ENCODE measurements around the gene BBLN. TPM values are rescaled to one million over a fixed set of nuclear protein-coding genes. Genes with fewer than 3 reads are reported as not detected.

Gene BBLN
- total RNA-seq, 1 donor from 2014 or later = 47.3 TPM

GRCh38 chr9:128138001-128138400, 22.1 kb upstream of the BBLN start:
- H3K27me3 Mint-ChIP-seq (ENCODE audit: low read depth, unreplicated experiment) = peaks cover 22% of the 10 kb centered on the region
- no peak for FAIRE-seq

DNA sequence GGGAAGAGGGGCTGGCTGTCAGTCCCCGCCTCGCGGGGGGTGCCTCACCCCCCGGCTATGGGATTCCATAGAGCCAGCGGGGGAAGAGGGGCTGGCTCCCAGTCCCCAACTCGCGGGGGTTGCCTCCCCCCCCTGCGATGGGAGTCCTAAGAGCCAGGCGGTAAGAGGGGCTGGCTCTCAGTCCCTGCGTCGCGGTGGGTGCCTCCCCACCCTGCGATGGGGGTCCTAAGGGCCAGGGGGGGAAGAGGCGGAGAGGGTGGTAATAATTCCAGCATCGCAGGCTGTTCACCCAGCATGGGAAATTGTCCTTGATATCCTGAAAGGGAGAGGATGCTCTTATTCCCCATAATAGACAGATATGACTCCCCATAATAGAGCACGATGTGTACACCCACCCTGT, 20.4 kb upstream of the BBLN start:
- no peak for DNase-seq (ENCODE audit: low read depth)
- Histone ChIP-seq H3K9ac (ENCODE audit: low read length) (no peak overlapping the region), H3K4me3 (ENCODE audit: insufficient read depth, low read depth, low read length) (no peak overlapping the region), H2AFZ (ENCODE audit: low read depth, low read length) (no peak overlapping the region), H3K27me3 (ENCODE audit: insufficient read depth, low read length) (no peaks in the 10 kb centered on the region), H3K27ac (ENCODE audit: low read depth, low read length) (no peak overlapping the region), H3K4me2 (ENCODE audit: low read length) (no peak overlapping the region), H3K79me2 (ENCODE audit: insufficient read depth, low read length) (no peaks in the 10 kb centered on the region), H3K9me3 (ENCODE audit: insufficient read depth, low read depth, low read length) (no peaks in the 10 kb centered on the region), H3K36me3 (ENCODE audit: insufficient read depth, low read length) (no peaks in the 10 kb centered on the region), H4K20me1 (ENCODE audit: insufficient read depth, low read length) (no peaks in the 10 kb centered on the region), H3K4me1 (ENCODE audit: insufficient read depth, low read length) (peaks cover 14% of the 10 kb centered on the region)
- no peaks in the 10 kb centered on the region for H3K36me3 Mint-ChIP-seq (ENCODE audit: low read depth, unreplicated experiment)
- peaks cover 4% of the 10 kb centered on the region for H3K4me1 Mint-ChIP-seq (ENCODE audit: low read depth, unreplicated experiment)
- no peak for TF ChIP-seq CTCF (IDR thresholded peaks at IDR 0.05; ENCODE audit: insufficient read depth, low read depth, low read length)
- TF ChIP-seq EZH2 (IDR thresholded peaks at IDR 0.05; ENCODE audit: insufficient read depth, low read length) = no peak
- H3K9me3 Mint-ChIP-seq (ENCODE audit: unreplicated experiment) = peaks cover 2% of the 10 kb centered on the region
- no peak overlapping the region for H3K27ac Mint-ChIP-seq (ENCODE audit: unreplicated experiment)
- peaks cover 16% of the 10 kb centered on the region for H3K27me3 Mint-ChIP-seq (ENCODE audit: low read depth, unreplicated experiment)
- no peak overlapping the region for H3K4me3 Mint-ChIP-seq (ENCODE audit: unreplicated experiment)
- no peak for FAIRE-seq

More at GRCh38 chr9:128138001-128138400, 22.1 kb upstream of the BBLN start:
- Histone ChIP-seq H3K4me1 (ENCODE audit: insufficient read depth, low read length) (peaks cover 14% of the 10 kb centered on the region), H3K4me3 (ENCODE audit: insufficient read depth, low read depth, low read length) (no peak overlapping the region), H3K36me3 (ENCODE audit: insufficient read depth, low read length) (no peaks in the 10 kb centered on the region), H2AFZ (ENCODE audit: low read depth, low read length) (no peak overlapping the region), H3K9ac (ENCODE audit: low read length) (no peak overlapping the region), H3K9me3 (ENCODE audit: insufficient read depth, low read depth, low read length) (peaks cover 5% of the 10 kb centered on the region), H3K27me3 (ENCODE audit: insufficient read depth, low read length) (peaks cover 6% of the 10 kb centered on the region), H3K27ac (ENCODE audit: low read depth, low read length) (no peak overlapping the region), H3K79me2 (ENCODE audit: insufficient read depth, low read length) (no peaks in the 10 kb centered on the region), H3K4me2 (ENCODE audit: low read length) (no peak overlapping the region), H4K20me1 (ENCODE audit: insufficient read depth, low read length) (no peaks in the 10 kb centered on the region)
- no peak for DNase-seq (ENCODE audit: low read depth)
- peaks cover 8% of the 10 kb centered on the region for H3K9me3 Mint-ChIP-seq (ENCODE audit: unreplicated experiment)
- H3K4me1 Mint-ChIP-seq (ENCODE audit: low read depth, unreplicated experiment) = peaks cover 4% of the 10 kb centered on the region
- TF ChIP-seq CTCF (IDR thresholded peaks at IDR 0.05; ENCODE audit: insufficient read depth, low read depth, low read length) (no peak), EZH2 (IDR thresholded peaks at IDR 0.05; ENCODE audit: insufficient read depth, low read length) (no peak)
- H3K4me3 Mint-ChIP-seq (ENCODE audit: unreplicated experiment) = no peak overlapping the region
- no peaks in the 10 kb centered on the region for H3K36me3 Mint-ChIP-seq (ENCODE audit: low read depth, unreplicated experiment)
- H3K27ac Mint-ChIP-seq (ENCODE audit: unreplicated experiment) = no peak overlapping the region

DNA sequence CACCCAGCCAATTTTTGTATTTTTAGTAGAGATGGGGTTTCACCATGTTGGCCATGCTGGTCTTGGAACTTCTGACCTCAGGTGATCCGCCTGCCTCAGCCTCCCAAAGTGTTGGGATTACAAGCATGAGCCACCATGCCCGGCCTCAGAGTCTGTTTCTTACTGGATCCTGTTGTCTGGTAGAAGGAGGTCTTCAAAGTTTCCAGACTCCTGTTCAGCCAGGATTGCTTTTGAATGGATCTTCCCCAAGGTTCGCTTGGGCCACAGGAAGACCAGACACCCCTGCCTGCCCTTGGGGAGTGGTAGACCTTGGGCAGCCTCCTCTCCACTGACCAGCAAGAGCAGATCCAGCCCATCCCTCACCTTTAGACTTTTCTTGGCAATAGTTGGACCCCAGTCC, 18.5 kb upstream of the BBLN start:
- Histone ChIP-seq H3K9me3 (ENCODE audit: insufficient read depth, low read depth, low read length) (no peaks in the 10 kb centered on the region), H2AFZ (ENCODE audit: low read depth, low read length) (no peak overlapping the region), H3K9ac (ENCODE audit: low read length) (no peak overlapping the region), H3K4me1 (ENCODE audit: insufficient read depth, low read length) (peaks cover 13% of the 10 kb centered on the region), H3K27me3 (ENCODE audit: insufficient read depth, low read length) (no peaks in the 10 kb centered on the region), H3K4me3 (ENCODE audit: insufficient read depth, low read depth, low read length) (no peak overlapping the region), H4K20me1 (ENCODE audit: insufficient read depth, low read length) (no peaks in the 10 kb centered on the region), H3K36me3 (ENCODE audit: insufficient read depth, low read length) (no peaks in the 10 kb centered on the region), H3K79me2 (ENCODE audit: insufficient read depth, low read length) (no peaks in the 10 kb centered on the region), H3K27ac (ENCODE audit: low read depth, low read length) (no peak overlapping the region), H3K4me2 (ENCODE audit: low read length) (no peak overlapping the region)
- H3K27ac Mint-ChIP-seq (ENCODE audit: unreplicated experiment) = no peak overlapping the region
- H3K9me3 Mint-ChIP-seq (ENCODE audit: unreplicated experiment) = no peaks in the 10 kb centered on the region
- DNase-seq (ENCODE audit: low read depth) (no peak), FAIRE-seq (no peak)
- peaks cover 4% of the 10 kb centered on the region for H3K4me1 Mint-ChIP-seq (ENCODE audit: low read depth, unreplicated experiment)
- H3K4me3 Mint-ChIP-seq (ENCODE audit: unreplicated experiment) = no peak overlapping the region
- TF ChIP-seq CTCF (IDR thresholded peaks at IDR 0.05; ENCODE audit: insufficient read depth, low read depth, low read length) (no peak), EZH2 (IDR thresholded peaks at IDR 0.05; ENCODE audit: insufficient read depth, low read length) (no peak)
- no peaks in the 10 kb centered on the region for H3K36me3 Mint-ChIP-seq (ENCODE audit: low read depth, unreplicated experiment)
- H3K27me3 Mint-ChIP-seq (ENCODE audit: low read depth, unreplicated experiment) = peaks cover 16% of the 10 kb centered on the region

Measured in astrocyte (in vitro differentiated cells and primary cell).